GM23248 (cell line): ENCODE results near the gene TSHZ2. TPM values are rescaled to one million over a fixed set of nuclear protein-coding genes. Genes with fewer than 3 reads are reported as not detected.

Experiments
- DNase-seq: peaks from one replicate; pipeline ENCODE4 v3.0.0-alpha.2; 2015
- H2AFZ ChIP-seq: fragments of 200-600 bp; sonication (generic); 2 replicates; pipeline ENCODE4 v1.6.1; 2016; ENCODE audit warnings: antibody characterized with exemption
- H3F3A ChIP-seq: fragments of 200-600 bp; sonication (generic); 2 replicates; pipeline ENCODE4 v1.6.1; 2016; ENCODE audit warnings: mild to moderate bottlenecking, antibody characterized with exemption, mixed run types; ENCODE audit not compliant: insufficient read depth
- H3K27ac ChIP-seq: fragments of 200-600 bp; sonication (generic); 2 replicates; pipeline ENCODE4 v1.5.1; 2016; ENCODE audit warnings: mild to moderate bottlenecking
- H3K27me3 ChIP-seq: fragments of 200-600 bp; sonication (generic); replicated peaks from 2 replicates; pipeline ENCODE4 v1.6.1; 2016; ENCODE audit warnings: mild to moderate bottlenecking; ENCODE audit not compliant: insufficient read depth
- H3K36me3 ChIP-seq: fragments of 200-600 bp; sonication (generic); 2 replicates; pipeline ENCODE4 v1.6.1; 2016; ENCODE audit warnings: low read depth, mild to moderate bottlenecking
- H3K4me1 ChIP-seq: fragments of 200-600 bp; sonication (generic); 2 replicates; pipeline ENCODE4 v1.6.1; 2016; ENCODE audit warnings: mild to moderate bottlenecking; ENCODE audit not compliant: insufficient read depth
- H3K4me2 ChIP-seq: fragments of 200-600 bp; sonication (generic); one replicate; pipeline ENCODE4 v1.6.1; 2016; ENCODE audit warnings: mild to moderate bottlenecking; ENCODE audit not compliant: unreplicated experiment
- H3K4me3 ChIP-seq: fragments of 200-600 bp; sonication (generic); 2 replicates; pipeline ENCODE4 v1.5.1; 2016; ENCODE audit warnings: mild to moderate bottlenecking
- H3K79me2 ChIP-seq: fragments of 200-600 bp; sonication (generic); 2 replicates; pipeline ENCODE4 v1.6.1; 2016; ENCODE audit warnings: mild to moderate bottlenecking; ENCODE audit not compliant: insufficient read depth
- H3K9ac ChIP-seq: fragments of 200-600 bp; sonication (generic); 2 replicates; pipeline ENCODE4 v1.6.1; 2016; ENCODE audit warnings: mild to moderate bottlenecking
- H3K9me2 ChIP-seq: fragments of 200-600 bp; sonication (generic); 2 replicates; pipeline ENCODE4 v1.6.1; 2016; ENCODE audit warnings: mixed run types, mild to moderate bottlenecking, moderate library complexity; ENCODE audit not compliant: insufficient read depth
- H3K9me3 ChIP-seq: fragments of 200-600 bp; sonication (generic); one replicate; pipeline ENCODE4 v1.6.1; 2017; ENCODE audit warnings: low read depth
- H4K20me1 ChIP-seq: fragments of 200-600 bp; sonication (generic); 2 replicates; pipeline ENCODE4 v1.6.0; 2016; ENCODE audit not compliant: insufficient read depth
- EZH2 ChIP-seq: fragments of 200-600 bp; sonication (generic); IDR thresholded peaks from 2 replicates; pipeline ENCODE4 v1.6.1; 2018; ENCODE audit warnings: antibody characterized with exemption, mild to moderate bottlenecking; ENCODE audit not compliant: insufficient read depth, poor library complexity, severe bottlenecking
- EZH2phosphoT487 ChIP-seq: fragments of 200-600 bp; sonication (generic); IDR thresholded peaks from 2 replicates; pipeline ENCODE4 v1.6.1; 2018; ENCODE audit warnings: antibody characterized with exemption, moderate library complexity, mild to moderate bottlenecking, low read depth; ENCODE audit not compliant: insufficient read depth
- WGBS, 2 experiments: methylation state at CpG; one replicate each; pipeline ENCODE4 v1.1.6; 2015 to 2017; ENCODE audit warnings: low lambda C conversion rate in 2 of 2, low coverage in 1 of 2; ENCODE audit errors: missing lambda C conversion rate in 2 of 2; 5-methylcytosine and 5-hydroxymethylcytosine counted together
- in situ Hi-C: fragments of 300-500 bp; cut with MboI; formaldehyde crosslinking; loops from 2 replicates; pipeline ENCODE4 v1.15.0; 2020
- polyA plus RNA-seq: library from polyadenylated mRNA; unstranded; fragments of >200 nt; fragmentation: Nextera tagmentation; extraction: Ambion mirVana; gene quantifications from 2 replicates; pipeline ENCODE4 v1.2.1, GENCODE V29; 2016
- total RNA-seq: library from RNA; depleted of rRNA; stranded (reverse); fragments of >200 nt; shearing (Covaris generic); gene quantifications from 2 replicates; pipeline ENCODE4 v1.2.3, GENCODE V29; 2014

TSHZ2 gene
- total and polyA plus RNA-seq, 2 experiments from 2014 or later = 4.5 to 13.4 TPM

DNA sequence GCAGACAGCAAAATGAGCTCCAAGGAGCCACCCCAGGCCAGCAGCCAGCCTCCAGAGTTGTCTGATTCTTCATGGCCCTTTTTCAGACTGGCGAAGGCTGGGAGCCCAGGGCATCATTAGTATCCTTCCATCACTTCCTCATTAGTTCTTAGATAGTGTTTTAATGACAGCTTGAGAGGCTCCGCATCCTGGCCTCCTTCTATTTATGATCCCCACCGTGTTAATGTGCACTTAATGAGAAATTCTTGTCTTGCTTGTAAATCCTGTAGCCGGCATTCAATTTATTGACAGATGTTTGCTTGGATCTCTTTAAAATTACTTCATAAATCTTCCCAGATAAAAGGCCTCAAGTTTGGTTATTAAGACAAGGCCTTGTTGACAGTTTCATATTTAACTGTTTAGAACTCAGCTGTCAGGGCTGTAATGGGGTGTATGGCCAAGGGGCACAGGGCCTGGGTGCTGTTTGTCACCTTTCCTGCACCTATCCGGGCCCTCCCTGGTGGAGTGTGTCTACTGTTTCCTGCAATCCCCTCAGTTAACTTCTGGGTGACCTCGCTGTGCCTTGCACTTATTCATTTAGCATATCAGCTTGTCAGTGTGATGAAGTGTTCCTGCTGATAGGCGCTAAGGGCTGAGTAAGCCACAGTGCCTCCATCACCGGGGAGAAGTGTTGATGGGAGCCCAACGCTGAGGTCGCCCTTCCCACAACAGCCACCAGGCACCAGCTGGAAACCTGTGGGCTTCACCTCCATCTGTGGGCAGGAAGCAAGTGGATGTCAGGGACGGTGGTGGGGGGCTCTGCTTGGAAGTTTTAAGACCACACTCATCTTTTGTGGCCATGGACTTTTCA is 169.3 kb downstream of the TSHZ2 start:
- no peaks in the 10 kb centered on the region for H3K9me2 ChIP-seq
- H3K4me2 ChIP-seq = no peak overlapping the region
- no peaks in the 10 kb centered on the region for H3K4me1 ChIP-seq
- 79 to 84% methylated on average over 10 to 11 of the region's 11 CpGs for WGBS, 2 experiments
- no peaks in the 10 kb centered on the region for H4K20me1 ChIP-seq
- DNase-seq = no peak
- H3K4me3 ChIP-seq = no peak overlapping the region
- in situ Hi-C loops = no loop called here
- no peaks in the 10 kb centered on the region for H3K27me3 ChIP-seq
- H2AFZ ChIP-seq = no peak overlapping the region
- no peaks in the 10 kb centered on the region for H3F3A ChIP-seq
- H3K27ac ChIP-seq = no peak overlapping the region
- no peaks in the 10 kb centered on the region for H3K36me3 ChIP-seq
- no peak overlapping the region for H3K9ac ChIP-seq
- H3K9me3 ChIP-seq = no peaks in the 10 kb centered on the region
- no peak for TF ChIP-seq EZH2phosphoT487
- TF ChIP-seq EZH2 = no peak
- no peaks in the 10 kb centered on the region for H3K79me2 ChIP-seq

DNA sequence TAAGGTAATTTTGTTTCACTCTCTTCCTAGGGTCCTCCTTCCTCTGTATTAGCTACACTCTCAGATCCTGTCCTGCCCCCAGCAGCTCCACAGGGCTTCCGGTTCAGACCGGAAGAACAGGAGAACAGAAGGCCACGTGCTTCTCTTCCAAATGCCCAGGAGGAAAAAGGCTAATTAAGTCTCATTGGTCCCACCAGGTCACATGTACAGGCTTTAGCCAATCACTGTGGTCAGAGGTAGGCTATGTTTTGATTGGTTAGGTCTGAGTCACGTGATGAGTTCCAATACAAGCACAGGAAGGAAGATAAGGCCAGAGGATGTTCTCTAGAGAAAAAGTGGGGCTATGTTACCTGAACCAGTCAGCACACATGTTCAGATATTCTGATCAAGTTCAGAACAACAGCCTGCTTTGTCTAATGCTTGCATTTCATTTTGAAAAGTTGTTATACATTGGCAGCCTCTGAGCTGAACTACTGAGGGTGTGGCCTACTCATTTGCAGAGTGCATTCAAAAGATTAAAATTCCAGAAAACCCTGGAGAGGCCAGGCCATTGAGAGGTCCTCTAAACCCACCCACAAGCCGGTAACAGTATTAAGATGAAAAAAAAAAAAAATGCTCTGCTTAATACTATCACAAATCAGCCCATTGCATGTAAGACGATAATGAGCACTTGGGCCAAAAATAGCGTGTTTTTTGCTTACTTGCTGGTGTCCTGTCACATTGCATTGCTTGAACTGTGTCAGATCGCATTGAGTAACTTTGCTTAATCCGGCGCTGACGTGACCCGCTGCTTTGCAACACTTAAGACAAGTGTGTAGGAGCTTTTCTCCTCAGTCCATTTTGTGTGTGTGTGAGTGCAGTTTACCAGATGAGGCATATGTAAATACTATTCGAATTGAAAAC is 170.3 kb downstream of the TSHZ2 start:
- no peaks in the 10 kb centered on the region for H4K20me1 ChIP-seq
- H3K27ac ChIP-seq = no peak overlapping the region
- no peak overlapping the region for H3K4me3 ChIP-seq
- H2AFZ ChIP-seq = no peak overlapping the region
- H3K9ac ChIP-seq = no peak overlapping the region
- H3F3A ChIP-seq = no peaks in the 10 kb centered on the region
- H3K4me1 ChIP-seq = no peaks in the 10 kb centered on the region
- no peak for DNase-seq
- TF ChIP-seq EZH2 (no peak), EZH2phosphoT487 (no peak)
- H3K27me3 ChIP-seq = no peaks in the 10 kb centered on the region
- no peaks in the 10 kb centered on the region for H3K9me3 ChIP-seq
- no peaks in the 10 kb centered on the region for H3K36me3 ChIP-seq
- no peak overlapping the region for H3K4me2 ChIP-seq
- H3K79me2 ChIP-seq = no peaks in the 10 kb centered on the region
- WGBS, 2 experiments = 81 to 82% methylated on average over 13 of the region's 13 CpGs
- no peaks in the 10 kb centered on the region for H3K9me2 ChIP-seq
- in situ Hi-C loops = no loop called here

DNA sequence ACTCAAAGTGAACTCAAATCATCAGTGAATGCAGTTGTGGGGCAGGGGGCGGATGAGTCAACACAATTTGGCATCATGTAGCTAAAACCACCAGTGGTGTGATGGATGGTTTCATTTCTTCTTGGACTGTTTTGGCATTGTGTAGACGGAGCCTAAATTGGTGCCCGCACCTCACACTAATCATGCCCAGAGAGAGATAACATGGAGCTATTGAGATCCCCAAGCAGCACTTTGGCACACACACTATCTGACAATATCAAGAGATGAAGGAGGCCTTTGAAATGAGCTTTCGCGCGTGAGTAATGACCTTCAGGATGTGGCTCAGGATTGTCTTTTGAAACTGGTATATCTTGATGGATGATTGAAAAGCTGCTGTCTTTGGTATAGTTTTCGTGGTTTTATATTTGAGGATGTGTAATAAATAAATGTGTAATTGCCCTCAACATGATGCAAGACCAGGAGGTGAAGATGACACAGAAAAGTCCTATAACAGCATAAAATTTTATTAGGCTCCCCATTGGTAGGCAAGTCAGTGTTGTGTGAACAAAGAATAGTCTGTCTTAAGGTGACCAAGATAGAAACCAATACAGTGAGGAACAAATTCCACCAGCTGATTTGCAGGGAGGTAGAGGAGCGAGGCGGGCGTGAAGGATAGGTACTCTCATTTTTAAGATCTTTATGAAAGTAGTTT is 174.2 kb downstream of the TSHZ2 start:
- Histone ChIP-seq H3K27ac (no peak overlapping the region), H3F3A (no peaks in the 10 kb centered on the region), H3K9me3 (no peaks in the 10 kb centered on the region), H3K9me2 (no peaks in the 10 kb centered on the region), H3K27me3 (no peaks in the 10 kb centered on the region), H3K4me2 (no peak overlapping the region), H3K79me2 (no peaks in the 10 kb centered on the region), H3K9ac (no peak overlapping the region), H3K4me1 (peaks cover 5% of the 10 kb centered on the region; the same call in 1 of the 2 replicates), H4K20me1 (no peaks in the 10 kb centered on the region), H2AFZ (no peak overlapping the region), H3K36me3 (no peaks in the 10 kb centered on the region), H3K4me3 (no peak overlapping the region)
- 97% methylated on average over 10 of the region's 10 CpGs for WGBS, 2 experiments
- in situ Hi-C loops = no loop called here
- TF ChIP-seq EZH2phosphoT487 = no peak
- no peak for TF ChIP-seq EZH2
- no peak for DNase-seq

DNA sequence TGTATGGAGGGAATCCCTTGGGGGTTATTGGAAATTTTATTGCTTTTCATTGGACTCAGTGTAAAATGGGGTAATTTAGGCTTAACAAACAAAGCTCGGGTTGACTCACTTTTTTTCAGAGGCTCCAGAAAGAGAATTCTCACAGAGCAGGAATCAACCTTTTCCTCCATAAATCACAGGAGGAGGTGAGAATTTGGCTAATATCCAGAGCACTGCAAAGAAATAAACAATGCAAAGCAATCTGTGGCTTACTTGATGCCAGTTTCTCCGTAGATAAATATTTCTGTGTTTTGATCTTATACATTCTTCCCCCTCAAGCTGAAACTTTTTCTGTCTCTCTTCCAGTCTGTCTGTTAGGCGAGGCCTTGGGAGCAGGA is 176.6 kb downstream of the TSHZ2 start:
- Histone ChIP-seq H3K79me2 (no peaks in the 10 kb centered on the region), H3K36me3 (no peaks in the 10 kb centered on the region), H3K4me2 (no peak overlapping the region), H4K20me1 (no peaks in the 10 kb centered on the region), H3K9ac (no peak overlapping the region), H3K9me3 (no peaks in the 10 kb centered on the region), H3K4me1 (peaks cover 6% of the 10 kb centered on the region), H3K9me2 (no peaks in the 10 kb centered on the region), H3K4me3 (no peak overlapping the region), H3K27ac (no peak overlapping the region), H2AFZ (no peak overlapping the region), H3F3A (no peaks in the 10 kb centered on the region), H3K27me3 (no peaks in the 10 kb centered on the region)
- no peak for TF ChIP-seq EZH2
- TF ChIP-seq EZH2phosphoT487 = no peak
- WGBS, 2 experiments = 72 to 79% methylated on average over 3 of the region's 3 CpGs
- no peak for DNase-seq
- in situ Hi-C loops = no loop called here
